HG03378 (cell line): Measurements from ENCODE around the gene ARHGAP32.
"Not testable (repeated sequence)": the region's sequence is repeated elsewhere in the genome, so short reads cannot be mapped to it uniquely, and the experiment has no call there.

Source experiments
- ATAC-seq: cut with Tn5 transposase; IDR thresholded peaks from one replicate; pipeline ENCODE4 v1.9.1; 2021; ENCODE audit warnings: mild to moderate bottlenecking, moderate library complexity; ENCODE audit not compliant: unreplicated experiment

Gene ARHGAP32

GRCh38 chr11:129040934-129041333 lies 151.2 kb downstream of the ARHGAP32 start:
- no peak for ATAC-seq

- no peak for ATAC-seq
Measured at GRCh38 chr11:129035244-129035643, 156.9 kb downstream of the ARHGAP32 start.

GRCh38 chr11:129034001-129034400 lies 158.1 kb downstream of the ARHGAP32 start:
- no peak for ATAC-seq

GRCh38 chr11:129023968-129024676 lies 168.0 kb downstream of the ARHGAP32 start:
- no peak for ATAC-seq

- ATAC-seq: no peak
Measured at GRCh38 chr11:129021295-129021694, 170.8 kb downstream of the ARHGAP32 start.

- ATAC-seq: no peak
Measured at GRCh38 chr11:129018991-129019390, 173.1 kb downstream of the ARHGAP32 start.

GRCh38 chr11:129018126-129018525 lies 174.0 kb downstream of the ARHGAP32 start:
- ATAC-seq: no peak

GRCh38 chr11:129013737-129014475 lies 178.2 kb downstream of the ARHGAP32 start:
- no peak for ATAC-seq

GRCh38 chr11:129012880-129013279 lies 179.2 kb downstream of the ARHGAP32 start:
- no peak for ATAC-seq

- no peak for ATAC-seq
Measured at GRCh38 chr11:129006161-129006560, 186.0 kb downstream of the ARHGAP32 start.

GRCh38 chr11:128999165-128999564 lies 193.0 kb downstream of the ARHGAP32 start:
- ATAC-seq: not testable (repeated sequence)

GRCh38 chr11:128988242-128988970 lies 203.7 kb downstream of the ARHGAP32 start:
- no peak for ATAC-seq

- ATAC-seq: no peak
Measured at GRCh38 chr11:128985880-128986279, 206.2 kb downstream of the ARHGAP32 start.

- no peak for ATAC-seq
Measured at GRCh38 chr11:128983023-128983422, 209.1 kb downstream of the ARHGAP32 start.

- no peak for ATAC-seq
Measured at GRCh38 chr11:128981254-128981653, 210.9 kb downstream of the ARHGAP32 start.

GRCh38 chr11:128970598-128971190 lies 221.4 kb downstream of the ARHGAP32 start:
- ATAC-seq: no peak

- ATAC-seq: no peak
Measured at GRCh38 chr11:128968916-128969315, 223.2 kb downstream of the ARHGAP32 start.

- ATAC-seq: no peak
Measured at GRCh38 chr11:128967578-128967977, 224.5 kb downstream of the ARHGAP32 start.

GRCh38 chr11:128965485-128965884 lies 226.6 kb downstream of the ARHGAP32 start:
- peak; percentile 99 for ATAC-seq

- no peak for ATAC-seq
Measured at GRCh38 chr11:128964463-128964930, 227.6 kb downstream of the ARHGAP32 start.

- no peak for ATAC-seq
Measured at GRCh38 chr11:128963744-128964325, 228.3 kb downstream of the ARHGAP32 start.
